GM13977 (cell line): ENCODE measurements around the gene CENPW.

Experiments
- DNase-seq: peaks from one replicate; pipeline ENCODE4 v3.0.0; 2012; ENCODE audit warnings: low spot score
- CTCF ChIP-seq: IDR thresholded peaks from 2 replicates; pipeline ENCODE4 v1.5.1; 2012; ENCODE audit warnings: mild to moderate bottlenecking, control low read depth; ENCODE audit not compliant: insufficient read depth; ENCODE audit errors: extremely low read depth, missing control alignments
- in situ Hi-C: fragments of 300-500 bp; cut with MboI; formaldehyde crosslinking; loops from one replicate; pipeline ENCODE4 v1.12.0; 2022; ENCODE audit warnings: low sequenced_read_pairs, low pct_unique_long_range_greater_than_20kb, mixed read lengths, inconsistent platforms; ENCODE audit not compliant: unreplicated experiment

Gene CENPW

GRCh38 chr6:126377594-126378153 lies 37.8 kb downstream of the CENPW start:
- in situ Hi-C loops: no loop called here
- DNase-seq: no peak
- no peak for TF ChIP-seq CTCF

GRCh38 chr6:126380072-126380583 lies 40.2 kb downstream of the CENPW start:
- no peak for DNase-seq
- in situ Hi-C loops: no loop called here
- TF ChIP-seq CTCF: no peak

- in situ Hi-C loops: no loop called here
- no peak for DNase-seq
- no peak for TF ChIP-seq CTCF
These were observed 41.6 kb downstream of the CENPW start for GRCh38 chr6:126381498-126381897.

- no peak for TF ChIP-seq CTCF
- DNase-seq: no peak
- in situ Hi-C loops: no loop called here
These were observed 43.3 kb downstream of the CENPW start for GRCh38 chr6:126383203-126383602.

GRCh38 chr6:126385536-126385935 lies 45.6 kb downstream of the CENPW start:
- no peak for DNase-seq
- TF ChIP-seq CTCF: no peak
- in situ Hi-C loops: no loop called here

- no peak for TF ChIP-seq CTCF
- in situ Hi-C loops: no loop called here
- DNase-seq: no peak
These were observed 48.2 kb downstream of the CENPW start for GRCh38 chr6:126388104-126388598.
